Measurements from ENCODE around the gene NRDE2. TPM values are rescaled to one million over a fixed set of nuclear protein-coding genes. Genes with fewer than 3 reads are reported as not detected.

The NRDE2 gene
- polyA plus RNA-seq, 1 donor from 2014 or later, result 9.5 TPM

GRCh38 chr14:90356925-90357324 is 25.2 kb upstream of the NRDE2 start:
- no peaks in the 10 kb centered on the region for H3K9me3 ChIP-seq (ENCODE audit: low read length)
- no peak overlapping the region for H3K27ac ChIP-seq (ENCODE audit: low read length)
- H2AFZ ChIP-seq (ENCODE audit: low read depth, low read length), result no peak overlapping the region
- no peak overlapping the region for H3K4me3 ChIP-seq (ENCODE audit: low read length)
- no peaks in the 10 kb centered on the region for H3F3A ChIP-seq (ENCODE audit: insufficient read depth, low read length, poor library complexity, severe bottlenecking)
- no peak for TF ChIP-seq MXI1 (conservative IDR thresholded peaks at IDR 0.05; ENCODE audit: poor library complexity, severe bottlenecking)
- H3K9me2 ChIP-seq (ENCODE audit: insufficient read depth, low read length), result no peaks in the 10 kb centered on the region
- no peaks in the 10 kb centered on the region for H3K27me3 ChIP-seq (ENCODE audit: insufficient read depth, low read depth, low read length)
- H3K79me2 ChIP-seq (replicated peaks; ENCODE audit: insufficient read depth, low read length), result no peaks in the 10 kb centered on the region
- H4K20me1 ChIP-seq (ENCODE audit: insufficient read depth), result no peaks in the 10 kb centered on the region
- no peak overlapping the region for H3K9ac ChIP-seq (ENCODE audit: low read length)
- no peaks in the 10 kb centered on the region for H3K36me3 ChIP-seq (ENCODE audit: insufficient read depth, low read length)
- no peak overlapping the region for H3K4me2 ChIP-seq (ENCODE audit: low read length)

- Histone ChIP-seq H3K4me3 (ENCODE audit: low read length) (no peak overlapping the region), H3K27me3 (ENCODE audit: insufficient read depth, low read depth, low read length) (no peaks in the 10 kb centered on the region), H3K4me2 (ENCODE audit: low read length) (no peak overlapping the region), H3K27ac (ENCODE audit: low read length) (no peak overlapping the region), H3K9ac (ENCODE audit: low read length) (no peak overlapping the region), H4K20me1 (ENCODE audit: insufficient read depth) (no peaks in the 10 kb centered on the region), H3K9me3 (ENCODE audit: low read length) (no peaks in the 10 kb centered on the region), H3K9me2 (ENCODE audit: insufficient read depth, low read length) (no peaks in the 10 kb centered on the region), H3K79me2 (replicated peaks; ENCODE audit: insufficient read depth, low read length) (no peaks in the 10 kb centered on the region), H3F3A (ENCODE audit: insufficient read depth, low read length, poor library complexity, severe bottlenecking) (no peaks in the 10 kb centered on the region), H2AFZ (ENCODE audit: low read depth, low read length) (no peak overlapping the region), H3K36me3 (ENCODE audit: insufficient read depth, low read length) (no peaks in the 10 kb centered on the region)
- TF ChIP-seq EP300 (conservative IDR thresholded peaks at IDR 0.05; ENCODE audit: poor library complexity, severe bottlenecking) (no peak), CTCF (IDR thresholded peaks at IDR 0.05; ENCODE audit: poor library complexity, severe bottlenecking) (no peak), MXI1 (conservative IDR thresholded peaks at IDR 0.05; ENCODE audit: poor library complexity, severe bottlenecking) (no peak)
- TF ChIP-seq, protein P1, sequence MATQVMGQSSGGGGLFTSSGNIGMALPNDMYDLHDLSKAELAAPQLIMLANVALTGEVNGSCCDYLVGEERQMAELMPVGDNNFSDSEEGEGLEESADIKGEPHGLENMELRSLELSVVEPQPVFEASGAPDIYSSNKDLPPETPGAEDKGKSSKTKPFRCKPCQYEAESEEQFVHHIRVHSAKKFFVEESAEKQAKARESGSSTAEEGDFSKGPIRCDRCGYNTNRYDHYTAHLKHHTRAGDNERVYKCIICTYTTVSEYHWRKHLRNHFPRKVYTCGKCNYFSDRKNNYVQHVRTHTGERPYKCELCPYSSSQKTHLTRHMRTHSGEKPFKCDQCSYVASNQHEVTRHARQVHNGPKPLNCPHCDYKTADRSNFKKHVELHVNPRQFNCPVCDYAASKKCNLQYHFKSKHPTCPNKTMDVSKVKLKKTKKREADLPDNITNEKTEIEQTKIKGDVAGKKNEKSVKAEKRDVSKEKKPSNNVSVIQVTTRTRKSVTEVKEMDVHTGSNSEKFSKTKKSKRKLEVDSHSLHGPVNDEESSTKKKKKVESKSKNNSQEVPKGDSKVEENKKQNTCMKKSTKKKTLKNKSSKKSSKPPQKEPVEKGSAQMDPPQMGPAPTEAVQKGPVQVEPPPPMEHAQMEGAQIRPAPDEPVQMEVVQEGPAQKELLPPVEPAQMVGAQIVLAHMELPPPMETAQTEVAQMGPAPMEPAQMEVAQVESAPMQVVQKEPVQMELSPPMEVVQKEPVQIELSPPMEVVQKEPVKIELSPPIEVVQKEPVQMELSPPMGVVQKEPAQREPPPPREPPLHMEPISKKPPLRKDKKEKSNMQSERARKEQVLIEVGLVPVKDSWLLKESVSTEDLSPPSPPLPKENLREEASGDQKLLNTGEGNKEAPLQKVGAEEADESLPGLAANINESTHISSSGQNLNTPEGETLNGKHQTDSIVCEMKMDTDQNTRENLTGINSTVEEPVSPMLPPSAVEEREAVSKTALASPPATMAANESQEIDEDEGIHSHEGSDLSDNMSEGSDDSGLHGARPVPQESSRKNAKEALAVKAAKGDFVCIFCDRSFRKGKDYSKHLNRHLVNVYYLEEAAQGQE (IDR thresholded peaks at IDR 0.05; ENCODE audit: borderline replicate concordance), result no peak
Observed at GRCh38 chr14:90355540-90356518, 24.1 kb upstream of the NRDE2 start.

DNA sequence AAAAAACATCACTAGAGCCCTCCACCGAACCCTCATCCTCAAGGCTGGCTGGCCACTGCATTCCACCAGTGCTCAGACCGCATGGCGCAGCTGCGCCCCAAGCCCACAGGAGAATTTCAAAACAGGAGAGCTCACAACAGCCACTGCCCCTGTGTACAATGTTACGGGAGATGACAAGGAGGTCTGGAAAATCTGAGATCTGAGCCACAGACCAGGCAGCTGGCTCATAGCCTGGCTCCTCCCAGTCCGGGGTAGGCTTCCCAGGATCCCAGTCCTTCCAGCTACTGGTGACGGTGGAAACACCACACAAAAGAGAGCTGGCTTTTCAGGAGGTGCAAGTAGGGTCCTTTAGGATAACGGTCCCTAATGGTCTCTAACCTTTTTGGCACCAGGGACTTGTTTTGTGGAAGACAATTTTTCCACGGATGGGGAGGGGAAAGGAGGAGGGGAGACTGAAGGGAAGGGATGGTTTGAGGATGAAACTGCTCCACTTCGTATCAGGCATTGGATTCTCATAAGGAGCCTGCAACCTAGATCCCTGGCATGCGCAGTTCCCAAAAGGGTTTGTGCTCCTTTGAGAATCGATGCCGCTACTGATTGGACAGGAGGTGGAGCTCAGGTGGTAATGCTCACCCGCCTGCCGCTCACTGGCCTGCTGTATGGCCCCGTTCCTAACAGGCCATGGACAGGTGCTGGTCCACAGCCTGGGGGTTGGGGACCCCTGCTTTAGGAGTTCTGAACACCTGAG is 23.0 kb upstream of the NRDE2 start:
- Histone ChIP-seq H3K9me2 (ENCODE audit: insufficient read depth, low read length) (no peaks in the 10 kb centered on the region), H3K36me3 (ENCODE audit: insufficient read depth, low read length) (no peaks in the 10 kb centered on the region), H3K27ac (ENCODE audit: low read length) (no peak overlapping the region), H3K79me2 (replicated peaks; ENCODE audit: insufficient read depth, low read length) (no peaks in the 10 kb centered on the region), H3F3A (ENCODE audit: insufficient read depth, low read length, poor library complexity, severe bottlenecking) (no peaks in the 10 kb centered on the region), H2AFZ (ENCODE audit: low read depth, low read length) (no peak overlapping the region), H3K9me3 (ENCODE audit: low read length) (no peaks in the 10 kb centered on the region), H3K27me3 (ENCODE audit: insufficient read depth, low read depth, low read length) (no peaks in the 10 kb centered on the region), H3K4me2 (ENCODE audit: low read length) (no peak overlapping the region), H3K4me3 (ENCODE audit: low read length) (no peak overlapping the region), H3K9ac (ENCODE audit: low read length) (no peak overlapping the region), H4K20me1 (ENCODE audit: insufficient read depth) (no peaks in the 10 kb centered on the region)
- TF ChIP-seq, protein P1 (IDR thresholded peaks at IDR 0.05; ENCODE audit: borderline replicate concordance), result no peak
- TF ChIP-seq CTCF (IDR thresholded peaks at IDR 0.05; ENCODE audit: poor library complexity, severe bottlenecking) (no peak), EZH2 (IDR thresholded peaks at IDR 0.05; ENCODE audit: borderline replicate concordance, insufficient read depth, low read length, poor library complexity, severe bottlenecking) (no peak), MXI1 (conservative IDR thresholded peaks at IDR 0.05; ENCODE audit: poor library complexity, severe bottlenecking) (no peak), SMC3 (conservative IDR thresholded peaks at IDR 0.05; ENCODE audit: poor library complexity) (no peak), TAF1 (IDR thresholded peaks at IDR 0.05; ENCODE audit: low read depth) (no peak)

All from neural cell (in vitro differentiated cells).